Liver (tissue), 9 donors: ENCODE measurements around the gene XCL1. TPM values are rescaled to one million over a fixed set of nuclear protein-coding genes. Genes with fewer than 3 reads are reported as not detected.

Source experiments
- DNase-seq: peaks from one replicate; pipeline ENCODE4 v3.0.0-alpha.2; 2017; ENCODE audit warnings: low spot score
- H3K27ac ChIP-seq, 2 donors: one replicate each; pipeline ENCODE4 v1.7.0; 2013; ENCODE audit warnings: inconsistent platforms in 2 of 2, low read length in 2 of 2, control low read depth in 1 of 2, low read depth in 1 of 2, mild to moderate bottlenecking in 1 of 2
- H3K27me3 ChIP-seq, 4 donors: one replicate each; pipeline versions ENCODE4 v1.6.1 to v1.7.0; 2013; ENCODE audit warnings: low read length in 3 of 4, inconsistent platforms in 1 of 4, mild to moderate bottlenecking in 1 of 4, moderate library complexity in 1 of 4; ENCODE audit not compliant: control insufficient read depth in 4 of 4, insufficient read depth in 4 of 4
- H3K36me3 ChIP-seq, 4 donors: one replicate each; pipeline versions ENCODE4 v1.6.1 to v1.7.0; 2013; ENCODE audit warnings: low read length in 3 of 4, mild to moderate bottlenecking in 3 of 4, low read depth in 1 of 4, moderate library complexity in 1 of 4; ENCODE audit not compliant: control insufficient read depth in 4 of 4, insufficient read depth in 3 of 4
- H3K4me1 ChIP-seq, 4 donors: one replicate each; pipeline versions ENCODE4 v1.6.1 to v1.7.0; 2013; ENCODE audit warnings: low read length in 3 of 4, mild to moderate bottlenecking in 3 of 4, moderate library complexity in 1 of 4; ENCODE audit not compliant: control insufficient read depth in 4 of 4, insufficient read depth in 4 of 4
- H3K4me3 ChIP-seq, 3 donors: one replicate each; pipeline versions ENCODE4 v1.6.1 to v1.7.0; 2013; ENCODE audit warnings: low read length in 3 of 3, control low read depth in 1 of 3, low read depth in 1 of 3, mild to moderate bottlenecking in 1 of 3
- H3K9ac ChIP-seq, 2 donors: one replicate each; pipeline ENCODE4 v1.7.0; 2013; ENCODE audit warnings: low read length in 2 of 2, mild to moderate bottlenecking in 2 of 2, moderate library complexity in 2 of 2, control low read depth in 1 of 2, low read depth in 1 of 2
- H3K9me3 ChIP-seq, 4 donors: one replicate each; pipeline versions ENCODE4 v1.6.1 to v1.7.0; 2013; ENCODE audit warnings: low read length in 3 of 4; ENCODE audit not compliant: control insufficient read depth in 4 of 4
- CTCF ChIP-seq: fragments of 150-350 bp; IDR thresholded peaks from 2 replicates; pipeline ENCODE4 v1.5.1; 2017; ENCODE audit warnings: improper control_type of control experiment, low read depth, low read length; ENCODE audit not compliant: missing input control
- EGR1 ChIP-seq, 2 donors: IDR thresholded peaks; 2 replicates each; pipeline ENCODE4 v1.6.1; 2016 to 2018; ENCODE audit warnings: antibody characterized with exemption in 2 of 2, low read depth in 2 of 2
- FOXA1 ChIP-seq: IDR thresholded peaks from 2 replicates; pipeline ENCODE4 v1.6.1; 2016; ENCODE audit warnings: antibody characterized with exemption
- GABPA ChIP-seq, 2 donors: IDR thresholded peaks in 1 of 2; conservative IDR thresholded peaks in 1 of 2; 2 replicates each; pipeline ENCODE4 v1.6.1; 2016; ENCODE audit warnings: antibody characterized with exemption in 2 of 2, mild to moderate bottlenecking in 1 of 2, moderate library complexity in 1 of 2
- HNF4A ChIP-seq, 2 donors: conservative IDR thresholded peaks; 2 replicates each; pipeline ENCODE4 v1.6.1; 2016; ENCODE audit warnings: antibody characterized with exemption in 2 of 2, mild to moderate bottlenecking in 2 of 2
- HNF4G ChIP-seq: IDR thresholded peaks from 2 replicates; pipeline ENCODE4 v1.6.1; 2016; ENCODE audit warnings: antibody characterized with exemption
- JUND ChIP-seq, 2 donors: IDR thresholded peaks; 2 replicates each; pipeline ENCODE4 v1.6.1; 2016; ENCODE audit warnings: antibody characterized with exemption in 2 of 2
- NR2F2 ChIP-seq: IDR thresholded peaks from 2 replicates; pipeline ENCODE4 v1.6.1; 2016; ENCODE audit warnings: antibody characterized with exemption
- RAD21 ChIP-seq, 2 donors: IDR thresholded peaks; 2 replicates each; pipeline ENCODE4 v1.6.1; 2016; ENCODE audit warnings: antibody characterized with exemption in 2 of 2, mild to moderate bottlenecking in 2 of 2
- REST ChIP-seq: IDR thresholded peaks from 2 replicates; pipeline ENCODE4 v1.6.1; 2016; ENCODE audit warnings: antibody characterized with exemption, mild to moderate bottlenecking
- RXRA ChIP-seq, 2 donors: IDR thresholded peaks; 2 replicates each; pipeline ENCODE4 v1.6.1; 2017 to 2018; ENCODE audit warnings: antibody characterized with exemption in 2 of 2, mild to moderate bottlenecking in 1 of 2
- TAF1 ChIP-seq: conservative IDR thresholded peaks from 2 replicates; pipeline ENCODE4 v1.6.1; 2016; ENCODE audit warnings: antibody characterized with exemption, mild to moderate bottlenecking
- YY1 ChIP-seq: IDR thresholded peaks from 2 replicates; pipeline ENCODE4 v1.6.1; 2016; ENCODE audit warnings: antibody characterized with exemption, mild to moderate bottlenecking
- WGBS: extraction: QIAGEN DNeasy Blood & Tissue Kit; methylation state at CpG from one replicate; pipeline ENCODE4 v1.1.7; 2013; 5-methylcytosine and 5-hydroxymethylcytosine counted together
- polyA plus RNA-seq, 2 donors: library from polyadenylated mRNA; stranded (reverse) in 1 of 2; unstranded in 1 of 2; fragments of 200-250 nt in 1 of 2; fragments of >200 nt in 1 of 2; fragmentation: Nextera tagmentation in 1 of 2; extraction: Ambion mirVana in 1 of 2; gene quantifications; one replicate each; pipeline versions ENCODE4 v1.2.1 to v1.2.3, GENCODE V29; 2013 to 2015
- total RNA-seq, 2 donors: library from RNA; depleted of rRNA; stranded (reverse); fragments of >200 nt; gene quantifications; one replicate each; pipeline ENCODE4 v1.2.3, GENCODE V29; 2014
- TF ChIP-seq, protein P1 (sequence below): IDR thresholded peaks from 2 replicates; pipeline ENCODE4 v1.6.1; 2016; ENCODE audit warnings: antibody characterized with exemption
- TF ChIP-seq, protein P2 (sequence below): IDR thresholded peaks from 2 replicates; pipeline ENCODE4 v1.6.1; 2016; ENCODE audit warnings: antibody characterized with exemption
- TF ChIP-seq, protein P3 (sequence below): IDR thresholded peaks from 2 replicates; pipeline ENCODE4 v1.6.1; 2016; ENCODE audit warnings: antibody characterized with exemption
- donor health status: healthy.
- donor health status: healthy.
- donor health status: healthy.
- donor health status: healthy.
- donor health status: healthy.

The XCL1 gene
- total and polyA plus RNA-seq, 4 donors, result 0.17 to 0.33 (median 0.22) TPM

- H3K4me1 ChIP-seq, result no peaks in the 10 kb centered on the region
- H3K27ac ChIP-seq, result no peak overlapping the region
- TF ChIP-seq TAF1 (no peak), EGR1 (IDR thresholded peaks at IDR 0.05; ENCODE audit: low read depth in 2 of 2) (no peak), RAD21 (IDR thresholded peaks at IDR 0.05) (no peak), GABPA (IDR thresholded peaks at IDR 0.05 in 1 of 2, conservative IDR thresholded peaks at IDR 0.05 in 1 of 2) (no peak), NR2F2 (no peak), JUND (IDR thresholded peaks at IDR 0.05) (no peak), RXRA (IDR thresholded peaks at IDR 0.05) (no peak), FOXA1 (no peak), HNF4A (conservative IDR thresholded peaks at IDR 0.05) (no peak), YY1 (no peak), HNF4G (no peak), CTCF (no peak)
- TF ChIP-seq, protein P1, sequence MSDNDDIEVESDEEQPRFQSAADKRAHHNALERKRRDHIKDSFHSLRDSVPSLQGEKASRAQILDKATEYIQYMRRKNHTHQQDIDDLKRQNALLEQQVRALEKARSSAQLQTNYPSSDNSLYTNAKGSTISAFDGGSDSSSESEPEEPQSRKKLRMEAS, result no peak
- TF ChIP-seq, protein P2, sequence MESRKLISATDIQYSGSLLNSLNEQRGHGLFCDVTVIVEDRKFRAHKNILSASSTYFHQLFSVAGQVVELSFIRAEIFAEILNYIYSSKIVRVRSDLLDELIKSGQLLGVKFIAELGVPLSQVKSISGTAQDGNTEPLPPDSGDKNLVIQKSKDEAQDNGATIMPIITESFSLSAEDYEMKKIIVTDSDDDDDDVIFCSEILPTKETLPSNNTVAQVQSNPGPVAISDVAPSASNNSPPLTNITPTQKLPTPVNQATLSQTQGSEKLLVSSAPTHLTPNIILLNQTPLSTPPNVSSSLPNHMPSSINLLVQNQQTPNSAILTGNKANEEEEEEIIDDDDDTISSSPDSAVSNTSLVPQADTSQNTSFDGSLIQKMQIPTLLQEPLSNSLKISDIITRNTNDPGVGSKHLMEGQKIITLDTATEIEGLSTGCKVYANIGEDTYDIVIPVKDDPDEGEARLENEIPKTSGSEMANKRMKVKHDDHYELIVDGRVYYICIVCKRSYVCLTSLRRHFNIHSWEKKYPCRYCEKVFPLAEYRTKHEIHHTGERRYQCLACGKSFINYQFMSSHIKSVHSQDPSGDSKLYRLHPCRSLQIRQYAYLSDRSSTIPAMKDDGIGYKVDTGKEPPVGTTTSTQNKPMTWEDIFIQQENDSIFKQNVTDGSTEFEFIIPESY, result no peak
- TF ChIP-seq, protein P3, sequence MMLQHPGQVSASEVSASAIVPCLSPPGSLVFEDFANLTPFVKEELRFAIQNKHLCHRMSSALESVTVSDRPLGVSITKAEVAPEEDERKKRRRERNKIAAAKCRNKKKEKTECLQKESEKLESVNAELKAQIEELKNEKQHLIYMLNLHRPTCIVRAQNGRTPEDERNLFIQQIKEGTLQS, result no peak
- no peak overlapping the region for H3K4me3 ChIP-seq
- peaks cover 0 to under 1% (median 0%) of the 10 kb centered on the region in 4 donors for H3K27me3 ChIP-seq
- H3K9me3 ChIP-seq, result no peaks in the 10 kb centered on the region
- H3K9ac ChIP-seq, result no peak overlapping the region
- WGBS, result 57% methylated on average over 2 of the region's 2 CpGs
- H3K36me3 ChIP-seq, result no peaks in the 10 kb centered on the region
- DNase-seq, result no peak
Measured at GRCh38 chr1:168599641-168600040, 23.2 kb downstream of the XCL1 start.

- no peak overlapping the region for H3K9ac ChIP-seq
- no peak overlapping the region for H3K27ac ChIP-seq
- H3K36me3 ChIP-seq, result no peaks in the 10 kb centered on the region
- WGBS, result 76% methylated on average over 4 of the region's 4 CpGs
- no peaks in the 10 kb centered on the region for H3K9me3 ChIP-seq
- no peaks in the 10 kb centered on the region for H3K27me3 ChIP-seq
- H3K4me1 ChIP-seq, result no peaks in the 10 kb centered on the region
- TF ChIP-seq EGR1 (IDR thresholded peaks at IDR 0.05; ENCODE audit: low read depth in 2 of 2) (no peak), REST (no peak)
- H3K4me3 ChIP-seq, result no peak overlapping the region
- DNase-seq, result no peak
Measured at GRCh38 chr1:168601051-168601450, 24.6 kb downstream of the XCL1 start.
